GM21423 (cell line): ENCODE results near the gene EPHX1.

Experiments used
- ATAC-seq: cut with Tn5 transposase; IDR thresholded peaks from one replicate; pipeline ENCODE4 v1.9.1; 2021; ENCODE audit warnings: mild to moderate bottlenecking, moderate library complexity; ENCODE audit not compliant: unreplicated experiment

Gene EPHX1

DNA sequence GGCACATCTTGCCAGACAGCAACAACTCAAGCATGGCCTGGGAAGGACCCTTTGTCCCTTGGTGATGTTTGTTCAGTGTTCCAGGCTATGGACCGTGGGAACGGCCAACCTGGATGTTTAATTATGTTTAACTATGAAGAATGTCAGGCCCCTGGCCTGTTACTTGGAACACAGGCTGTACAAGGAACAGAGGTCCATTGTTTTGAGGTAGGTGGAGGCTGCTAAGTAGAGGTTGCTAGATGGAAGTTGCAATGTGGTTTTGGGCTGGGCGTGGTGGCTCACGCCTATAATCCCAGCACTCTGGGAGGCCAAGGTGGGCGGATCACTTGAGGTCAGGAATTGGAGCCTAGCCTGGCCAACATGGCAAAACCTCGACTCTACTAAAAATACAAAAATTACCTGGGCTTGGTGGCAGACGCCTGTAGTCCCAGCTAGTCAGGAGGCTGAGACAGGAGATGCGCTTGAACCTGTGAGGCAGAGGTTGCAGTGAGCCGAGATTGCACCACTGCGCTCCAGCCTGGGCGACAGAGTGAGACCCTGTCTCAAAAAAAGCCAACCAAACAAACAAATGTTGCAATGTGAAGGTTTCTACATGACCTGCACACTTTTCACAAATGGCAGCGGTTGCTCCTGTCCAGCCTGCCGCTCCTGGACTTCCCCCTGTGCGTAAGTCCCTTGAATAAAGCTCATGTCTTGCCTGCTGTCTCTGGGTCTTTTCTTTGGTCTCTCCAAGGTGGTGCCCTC, 81.5 kb downstream of the EPHX1 start:
- ATAC-seq: no peak

DNA sequence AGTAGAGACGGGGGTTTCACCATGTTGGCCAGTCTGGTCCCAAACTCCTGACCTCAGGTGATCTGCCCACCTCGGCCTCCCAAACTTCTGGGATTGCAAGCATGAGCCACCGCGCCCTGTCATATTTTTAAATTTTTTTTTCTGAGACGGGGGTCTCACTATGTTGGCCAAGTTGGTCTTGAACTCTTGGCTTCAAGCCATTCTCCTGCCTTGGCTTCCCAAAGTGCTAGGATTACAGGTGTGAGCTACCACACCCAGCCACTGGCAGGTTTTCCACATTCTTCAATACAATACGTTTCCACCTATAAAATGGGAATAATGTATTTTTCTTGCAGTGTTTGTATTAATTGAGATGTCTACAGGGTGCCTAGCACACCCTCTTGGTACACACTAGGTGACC, 82.4 kb downstream of the EPHX1 start:
- ATAC-seq: no peak
